Stimulated activated CD4-positive, alpha-beta T cell treated with anti-CD3 and anti-CD28 coated beads, Interleukin-12 subunit alpha, Interleukin-12 subunit beta, amount 100 ng/mL, for 48 hours (primary cell): ENCODE measurements around the gene UBR3.

Experiments used
- DNase-seq, 3 donors: peaks; one replicate each; pipeline ENCODE4 v3.0.0-alpha.2; 2020; ENCODE audit warnings: low read depth in 2 of 3, low spot score in 1 of 3

The UBR3 gene

GRCh38 chr2:169994752-169995151 lies 167.5 kb downstream of the UBR3 start:
- DNase-seq: no peak

GRCh38 chr2:169997140-169997887 lies 170.1 kb downstream of the UBR3 start:
- no peak for DNase-seq

- DNase-seq: no peak
Observed at GRCh38 chr2:169999054-169999453, 171.8 kb downstream of the UBR3 start.

- DNase-seq: no peak
Observed at GRCh38 chr2:170002096-170002495, 174.8 kb downstream of the UBR3 start.

- no peak for DNase-seq
Observed at GRCh38 chr2:170005702-170006101, 178.4 kb downstream of the UBR3 start.

- no peak for DNase-seq
Observed at GRCh38 chr2:170006587-170007325, 179.5 kb downstream of the UBR3 start.

- no peak for DNase-seq
Observed at GRCh38 chr2:170009209-170009608, 182.0 kb downstream of the UBR3 start.

- no peak for DNase-seq
Observed at GRCh38 chr2:170012773-170013172, 185.5 kb downstream of the UBR3 start.

GRCh38 chr2:170013802-170014551 lies 186.7 kb downstream of the UBR3 start:
- DNase-seq: no peak

GRCh38 chr2:170014769-170015168 lies 187.5 kb downstream of the UBR3 start:
- no peak for DNase-seq

GRCh38 chr2:170017860-170018532 lies 190.7 kb downstream of the UBR3 start:
- no peak for DNase-seq

- DNase-seq: no peak
Observed at GRCh38 chr2:170019060-170019805, 192.0 kb downstream of the UBR3 start.

- DNase-seq: no peak
Observed at GRCh38 chr2:170020777-170021176, 193.5 kb downstream of the UBR3 start.

GRCh38 chr2:170022692-170023091 lies 195.4 kb downstream of the UBR3 start:
- no peak for DNase-seq

- no peak for DNase-seq
Observed at GRCh38 chr2:170024721-170025120, 197.5 kb downstream of the UBR3 start.

GRCh38 chr2:170025223-170025622 lies 198.0 kb downstream of the UBR3 start:
- no peak for DNase-seq

- DNase-seq: no peak
Observed at GRCh38 chr2:170026361-170026760, 199.1 kb downstream of the UBR3 start.

- DNase-seq: no peak
Observed at GRCh38 chr2:170029551-170029950, 202.3 kb downstream of the UBR3 start.

- DNase-seq: no peak
Observed at GRCh38 chr2:170030040-170030439, 202.8 kb downstream of the UBR3 start.

- DNase-seq: no peak
Observed at GRCh38 chr2:170031288-170031687, 204.0 kb downstream of the UBR3 start.

GRCh38 chr2:170034596-170034995 lies 207.3 kb downstream of the UBR3 start:
- DNase-seq: no peak
